Erythroblast (primary cell): Measurements from ENCODE around the gene GGACT.

Experiments used
- GATA1 ChIP-seq: IDR thresholded peaks from 2 replicates; pipeline ENCODE4 v1.6.1; 2011; ENCODE audit warnings: low read depth, mild to moderate bottlenecking, control low read depth, low read length, moderate library complexity
- POLR2A ChIP-seq: IDR thresholded peaks from 2 replicates; pipeline ENCODE4 v1.6.1; 2011; ENCODE audit warnings: mild to moderate bottlenecking, low read length

DNA sequence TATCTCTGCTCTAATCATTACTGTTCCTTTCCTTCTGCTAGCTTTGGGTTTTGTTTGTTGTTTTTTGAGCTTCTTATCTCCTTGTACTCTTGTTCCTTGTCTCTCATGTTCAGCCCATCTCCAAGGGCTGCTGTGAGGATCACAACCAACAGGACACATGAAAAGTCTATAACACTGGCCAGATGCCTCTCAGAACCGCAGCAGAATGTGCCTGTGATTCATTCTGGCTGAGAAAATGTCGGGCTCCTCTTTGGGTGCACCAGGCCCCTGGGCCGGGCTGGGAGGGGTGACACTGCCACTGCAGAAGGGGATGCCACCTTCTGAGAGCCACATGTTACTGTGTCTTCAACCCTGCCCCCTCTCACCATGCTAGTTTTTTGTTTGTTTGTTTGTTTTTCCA lies 48.0 kb downstream of the GGACT start:
- TF ChIP-seq POLR2A (no peak), GATA1 (no peak)
